DOHH2 (cell line): ENCODE measurements around the gene SLC28A1.

Experiments used
- H3F3A ChIP-seq: fragments of 200-600 bp; sonication (generic), shearing (Covaris generic); 2 replicates; pipeline ENCODE4 v1.6.0; 2016; ENCODE audit warnings: antibody characterized with exemption, mild to moderate bottlenecking; ENCODE audit not compliant: control insufficient read depth, insufficient read depth
- H3K27ac ChIP-seq: fragments of 200-600 bp; sonication (generic); 2 replicates; pipeline ENCODE4 v1.5.1; 2014; ENCODE audit warnings: low read depth, mild to moderate bottlenecking, low read length, moderate library complexity
- H3K27me3 ChIP-seq: fragments of 200-600 bp; sonication (generic); 2 replicates; pipeline ENCODE4 v1.6.1; 2014; ENCODE audit warnings: mild to moderate bottlenecking, low read length, mixed read lengths; ENCODE audit not compliant: control insufficient read depth
- H3K36me3 ChIP-seq: fragments of 200-600 bp; sonication (generic); 2 replicates; pipeline ENCODE4 v1.6.1; 2014; ENCODE audit warnings: mild to moderate bottlenecking, low read length, moderate library complexity, mixed read lengths; ENCODE audit not compliant: control insufficient read depth
- H3K4me1 ChIP-seq: fragments of 200-600 bp; sonication (generic); 2 replicates; pipeline ENCODE4 v1.6.1; 2014; ENCODE audit warnings: mild to moderate bottlenecking, low read length, mixed read lengths; ENCODE audit not compliant: control insufficient read depth
- H3K4me2 ChIP-seq: fragments of 200-600 bp; sonication (generic); 2 replicates; pipeline ENCODE4 v1.6.0; 2014; ENCODE audit warnings: mild to moderate bottlenecking, low read length, moderate library complexity
- H3K4me3 ChIP-seq: fragments of 200-600 bp; sonication (generic); 2 replicates; pipeline ENCODE4 v1.5.1; 2014; ENCODE audit warnings: mild to moderate bottlenecking, low read length, mixed read lengths
- H3K79me2 ChIP-seq: fragments of 200-600 bp; sonication (generic); 2 replicates; pipeline ENCODE4 v1.6.1; 2014; ENCODE audit warnings: mild to moderate bottlenecking, low read length, mixed read lengths; ENCODE audit not compliant: control insufficient read depth
- H3K9me2 ChIP-seq: fragments of 200-600 bp; sonication (generic); replicated peaks from 2 replicates; pipeline ENCODE4 v1.6.1; 2014; ENCODE audit warnings: mild to moderate bottlenecking, low read length, mixed read lengths; ENCODE audit not compliant: control insufficient read depth
- H3K9me3 ChIP-seq: fragments of 200-600 bp; sonication (generic); 2 replicates; pipeline ENCODE4 v1.6.1; 2014; ENCODE audit warnings: antibody characterized with exemption, low read length, mixed read lengths; ENCODE audit not compliant: control insufficient read depth, insufficient read depth
- H4K20me1 ChIP-seq: fragments of 200-600 bp; sonication (generic); 2 replicates; pipeline ENCODE4 v1.6.0; 2014; ENCODE audit warnings: low read depth, mild to moderate bottlenecking, antibody characterized with exemption, low read length, moderate library complexity; ENCODE audit not compliant: control insufficient read depth, insufficient read depth
- CTCF ChIP-seq: fragments of 200-600 bp; sonication (generic); IDR thresholded peaks from one replicate; pipeline ENCODE4 v1.5.1; 2014; ENCODE audit warnings: antibody characterized with exemption, mild to moderate bottlenecking, low read depth, low read length; ENCODE audit not compliant: poor library complexity, severe bottlenecking
- EZH2phosphoT487 ChIP-seq: fragments of 200-600 bp; sonication (generic); IDR thresholded peaks from 2 replicates; pipeline ENCODE4 v1.6.1; 2017; ENCODE audit warnings: borderline replicate concordance, mild to moderate bottlenecking, antibody characterized with exemption, low read length, moderate library complexity, mixed read lengths

The SLC28A1 gene

GRCh38 chr15:84847382-84847781, 37.1 kb upstream of the SLC28A1 start:
- no peaks in the 10 kb centered on the region for H3K9me2 ChIP-seq
- no peak overlapping the region for H3K4me3 ChIP-seq
- no peak overlapping the region for H3K27ac ChIP-seq
- no peak overlapping the region for H3K4me2 ChIP-seq
- H3K9me3 ChIP-seq, result peaks cover 8% of the 10 kb centered on the region
- no peaks in the 10 kb centered on the region for H3K79me2 ChIP-seq
- TF ChIP-seq CTCF (no peak), EZH2phosphoT487 (no peak)
- H3K27me3 ChIP-seq, result no peaks in the 10 kb centered on the region
- no peaks in the 10 kb centered on the region for H3K4me1 ChIP-seq
- H3K36me3 ChIP-seq, result no peaks in the 10 kb centered on the region
- no peaks in the 10 kb centered on the region for H3F3A ChIP-seq
- no peaks in the 10 kb centered on the region for H4K20me1 ChIP-seq

- no peaks in the 10 kb centered on the region for H4K20me1 ChIP-seq
- no peaks in the 10 kb centered on the region for H3F3A ChIP-seq
- H3K9me2 ChIP-seq, result no peaks in the 10 kb centered on the region
- no peaks in the 10 kb centered on the region for H3K4me1 ChIP-seq
- H3K79me2 ChIP-seq, result no peaks in the 10 kb centered on the region
- H3K9me3 ChIP-seq, result peaks cover 3% of the 10 kb centered on the region
- H3K27me3 ChIP-seq, result no peaks in the 10 kb centered on the region
- no peaks in the 10 kb centered on the region for H3K36me3 ChIP-seq
- TF ChIP-seq EZH2phosphoT487 (no peak), CTCF (no peak)
- H3K4me2 ChIP-seq, result no peak overlapping the region
- H3K27ac ChIP-seq, result no peak overlapping the region
- H3K4me3 ChIP-seq, result no peak overlapping the region
Observed at GRCh38 chr15:84852212-84852611, 32.2 kb upstream of the SLC28A1 start.

GRCh38 chr15:84855136-84855535, 29.3 kb upstream of the SLC28A1 start:
- no peaks in the 10 kb centered on the region for H4K20me1 ChIP-seq
- H3K27ac ChIP-seq, result no peak overlapping the region
- H3K79me2 ChIP-seq, result no peaks in the 10 kb centered on the region
- no peaks in the 10 kb centered on the region for H3K4me1 ChIP-seq
- no peak for TF ChIP-seq CTCF
- no peak for TF ChIP-seq EZH2phosphoT487
- no peaks in the 10 kb centered on the region for H3K36me3 ChIP-seq
- H3K9me3 ChIP-seq, result no peaks in the 10 kb centered on the region
- no peaks in the 10 kb centered on the region for H3K27me3 ChIP-seq
- H3K4me2 ChIP-seq, result no peak overlapping the region
- H3K4me3 ChIP-seq, result no peak overlapping the region
- H3K9me2 ChIP-seq, result no peaks in the 10 kb centered on the region
- H3F3A ChIP-seq, result no peaks in the 10 kb centered on the region

DNA sequence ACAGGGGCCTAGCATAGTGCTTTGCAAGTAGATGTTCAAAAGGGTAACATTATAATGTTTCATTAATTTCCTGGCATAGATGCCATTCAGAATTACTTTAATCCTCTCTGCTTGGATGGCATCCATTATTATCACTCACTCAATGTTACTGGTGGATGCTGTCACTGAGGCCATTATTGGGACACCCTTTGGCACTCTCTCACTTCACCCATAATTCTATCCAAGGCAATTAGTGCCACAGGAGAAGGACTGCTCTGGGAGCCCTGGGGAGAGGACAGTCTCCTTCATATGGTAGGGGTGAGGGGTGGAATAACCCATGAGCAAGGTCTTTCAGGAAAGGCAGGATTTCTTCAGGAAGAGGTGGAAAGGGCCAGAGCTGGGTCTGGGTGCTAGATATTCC, 28.7 kb upstream of the SLC28A1 start:
- no peak overlapping the region for H3K4me3 ChIP-seq
- no peaks in the 10 kb centered on the region for H3K36me3 ChIP-seq
- no peaks in the 10 kb centered on the region for H3K9me3 ChIP-seq
- H3K4me1 ChIP-seq, result no peaks in the 10 kb centered on the region
- H3K9me2 ChIP-seq, result no peaks in the 10 kb centered on the region
- H3K4me2 ChIP-seq, result no peak overlapping the region
- no peak overlapping the region for H3K27ac ChIP-seq
- H4K20me1 ChIP-seq, result no peaks in the 10 kb centered on the region
- TF ChIP-seq CTCF (no peak), EZH2phosphoT487 (no peak)
- no peaks in the 10 kb centered on the region for H3K27me3 ChIP-seq
- H3K79me2 ChIP-seq, result no peaks in the 10 kb centered on the region
- no peaks in the 10 kb centered on the region for H3F3A ChIP-seq
